Measurements from ENCODE around the gene ZNF529. TPM values are rescaled to one million over a fixed set of nuclear protein-coding genes. Genes with fewer than 3 reads are reported as not detected.

Gene ZNF529
- total RNA-seq, 1 donor from 2014 or later: 25.8 TPM

DNA sequence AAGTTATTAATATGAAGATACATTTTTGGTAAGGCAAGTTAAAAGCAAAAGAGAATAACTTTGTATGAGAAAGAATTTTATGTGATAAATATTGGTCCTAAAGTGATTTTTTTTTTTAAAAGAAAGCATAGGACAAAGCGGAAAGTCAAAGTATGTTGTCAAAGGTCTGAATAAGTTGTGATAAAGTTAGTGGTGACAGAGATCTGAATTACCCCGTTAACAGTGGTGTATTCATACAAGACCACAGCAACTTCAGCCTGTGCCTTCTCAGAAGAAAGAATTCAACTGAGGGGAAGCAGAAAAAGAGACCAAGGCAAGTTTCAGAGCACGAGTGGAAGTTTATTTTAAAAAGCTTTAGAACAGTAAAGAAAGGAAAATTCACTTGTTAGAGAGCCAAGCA lies 64.8 kb downstream of the ZNF529 start:
- no peak for DNase-seq
- H3K27me3 Mint-ChIP-seq (ENCODE audit: unreplicated experiment): peaks cover 2% of the 10 kb centered on the region
- H3K9me3 Mint-ChIP-seq (ENCODE audit: unreplicated experiment): peaks cover 22% of the 10 kb centered on the region
- H3K36me3 Mint-ChIP-seq (ENCODE audit: unreplicated experiment): peaks cover 25% of the 10 kb centered on the region
- H3K27ac Mint-ChIP-seq (ENCODE audit: unreplicated experiment): no peak overlapping the region
- H3K4me1 Mint-ChIP-seq (ENCODE audit: low read depth, unreplicated experiment): no peaks in the 10 kb centered on the region
- TF ChIP-seq CTCF (IDR thresholded peaks at IDR 0.05; ENCODE audit: partially characterized antibody, unreplicated experiment): no peak
- H3K4me3 Mint-ChIP-seq (ENCODE audit: unreplicated experiment): no peak overlapping the region

DNA sequence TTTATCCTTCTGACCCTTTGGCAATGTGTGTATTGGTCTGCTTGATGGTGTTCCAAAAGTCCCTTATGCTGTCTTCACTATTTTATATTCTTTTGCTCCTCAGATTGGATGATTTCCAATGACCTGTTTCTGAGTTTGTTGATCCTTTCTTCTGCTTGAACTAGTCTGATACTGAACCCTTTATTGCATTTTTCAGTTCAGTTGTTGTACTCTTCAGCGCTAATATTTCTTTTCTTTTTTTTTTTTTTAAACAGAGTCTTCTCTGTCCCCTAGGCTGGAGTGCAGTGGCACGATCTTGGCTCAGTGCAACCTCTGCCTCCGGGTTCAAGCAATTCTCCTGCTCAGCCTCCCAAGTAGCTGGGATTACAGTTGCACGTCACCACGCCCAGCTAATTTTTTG lies 71.1 kb downstream of the ZNF529 start:
- H3K27me3 Mint-ChIP-seq (ENCODE audit: unreplicated experiment): peaks cover 2% of the 10 kb centered on the region
- no peak for DNase-seq
- H3K4me3 Mint-ChIP-seq (ENCODE audit: unreplicated experiment): no peak overlapping the region
- no peaks in the 10 kb centered on the region for H3K4me1 Mint-ChIP-seq (ENCODE audit: low read depth, unreplicated experiment)
- no peak overlapping the region for H3K27ac Mint-ChIP-seq (ENCODE audit: unreplicated experiment)
- H3K9me3 Mint-ChIP-seq (ENCODE audit: unreplicated experiment): peaks cover 10% of the 10 kb centered on the region
- H3K36me3 Mint-ChIP-seq (ENCODE audit: unreplicated experiment): peaks cover 18% of the 10 kb centered on the region
- TF ChIP-seq CTCF (IDR thresholded peaks at IDR 0.05; ENCODE audit: partially characterized antibody, unreplicated experiment): no peak

DNA sequence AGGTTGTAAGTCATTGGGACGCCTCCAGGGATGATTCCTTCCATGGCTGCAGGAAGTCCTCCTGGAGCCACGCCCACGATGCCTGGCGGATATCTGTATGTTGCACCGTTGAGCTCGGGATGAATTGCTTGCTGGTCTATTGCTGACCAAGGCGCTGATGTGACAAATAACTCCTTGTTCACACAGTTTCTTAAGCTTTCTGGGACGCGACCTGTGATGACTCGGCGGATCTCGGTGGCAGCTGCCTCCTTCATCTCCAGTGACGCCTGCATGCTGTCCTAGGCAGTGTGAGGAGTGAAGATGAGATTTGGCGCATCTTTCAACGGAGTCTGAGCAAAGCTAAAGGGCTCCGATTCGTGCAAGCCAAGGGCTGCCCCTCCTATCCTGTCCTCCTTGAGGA lies 76.1 kb downstream of the ZNF529 start:
- no peak overlapping the region for H3K27ac Mint-ChIP-seq (ENCODE audit: unreplicated experiment)
- H3K36me3 Mint-ChIP-seq (ENCODE audit: unreplicated experiment): peaks cover 21% of the 10 kb centered on the region
- no peak overlapping the region for H3K4me3 Mint-ChIP-seq (ENCODE audit: unreplicated experiment)
- no peak for TF ChIP-seq CTCF (IDR thresholded peaks at IDR 0.05; ENCODE audit: partially characterized antibody, unreplicated experiment)
- peaks cover 7% of the 10 kb centered on the region for H3K9me3 Mint-ChIP-seq (ENCODE audit: unreplicated experiment)
- no peaks in the 10 kb centered on the region for H3K4me1 Mint-ChIP-seq (ENCODE audit: low read depth, unreplicated experiment)
- peaks cover 1% of the 10 kb centered on the region for H3K27me3 Mint-ChIP-seq (ENCODE audit: unreplicated experiment)
- no peak for DNase-seq

Other genes with a start within 250 kb of the ZNF529 start
- gene ZFP14, start 194.1 kb downstream of the ZNF529 start, total RNA-seq (ENCODE audit: unreplicated experiment): 14.3 TPM
- 16.1 TPM for gene ZFP82, start 154.6 kb downstream of the ZNF529 start, total RNA-seq (ENCODE audit: unreplicated experiment)
- gene ZNF566, start 83.7 kb downstream of the ZNF529 start, total RNA-seq (ENCODE audit: unreplicated experiment): 15.7 TPM
- 22.4 TPM for gene ZNF260, start 45.0 kb downstream of the ZNF529 start, total RNA-seq (ENCODE audit: unreplicated experiment)
- 77.1 TPM for gene ZNF382, start 32.0 kb upstream of the ZNF529 start, total RNA-seq (ENCODE audit: unreplicated experiment)
- gene ZNF461, start 93.5 kb upstream of the ZNF529 start, total RNA-seq (ENCODE audit: unreplicated experiment): 11.9 TPM
- 5.8 TPM for gene ZNF567, start 114.3 kb upstream of the ZNF529 start, total RNA-seq (ENCODE audit: unreplicated experiment)
- 3.8 TPM for gene ZNF850, start 199.5 kb upstream of the ZNF529 start, total RNA-seq (ENCODE audit: unreplicated experiment)

All from glutamatergic neuron (in vitro differentiated cells).